Fibroblast of lung (primary cell): Measurements from ENCODE around the gene GSTM2. TPM values are rescaled to one million over a fixed set of nuclear protein-coding genes. Genes with fewer than 3 reads are reported as not detected.

Source experiments
- DNase-seq, 2 donors: peaks; one replicate each; pipeline versions ENCODE4 v3.0.0 to v3.0.0-alpha.2; 2010; ENCODE audit warnings: low read depth in 2 of 2
- H2AFZ ChIP-seq: 2 replicates; pipeline ENCODE4 v1.5.1; 2012; ENCODE audit warnings: low read length, control low read depth, inconsistent platforms
- H3K27ac ChIP-seq: 2 replicates; pipeline ENCODE4 v1.5.1; 2011; ENCODE audit warnings: low read length, control low read depth; ENCODE audit not compliant: insufficient read depth
- H3K27me3 ChIP-seq: 2 replicates; pipeline ENCODE4 v1.5.1; 2011; ENCODE audit warnings: mild to moderate bottlenecking, low read length; ENCODE audit not compliant: control insufficient read depth, insufficient read depth
- H3K36me3 ChIP-seq: 2 replicates; pipeline ENCODE4 v1.5.1; 2011; ENCODE audit warnings: low read length; ENCODE audit not compliant: control insufficient read depth, insufficient read depth
- H3K4me1 ChIP-seq: 2 replicates; pipeline ENCODE4 v1.5.1; 2011; ENCODE audit warnings: low read length; ENCODE audit not compliant: control insufficient read depth, insufficient read depth; ENCODE audit errors: extremely low read depth
- H3K4me2 ChIP-seq: 2 replicates; pipeline ENCODE4 v1.5.1; 2011; ENCODE audit warnings: low read length, control low read depth; ENCODE audit not compliant: insufficient read depth; ENCODE audit errors: extremely low read depth
- H3K4me3 ChIP-seq, 4 experiments: fragments of 200-600 bp in 1 of 4; sonication (generic) in 1 of 4; replicated peaks in 1 of 4; 2 replicates each; pipeline ENCODE4 v1.5.1; 2011 to 2016; ENCODE audit warnings: low read length in 4 of 4, low read depth in 3 of 4, mild to moderate bottlenecking in 3 of 4, control low read depth in 2 of 4, inconsistent platforms in 1 of 4, mixed read lengths in 1 of 4; ENCODE audit not compliant: insufficient read depth in 1 of 4; ENCODE audit errors: control extremely low read depth in 1 of 4
- H3K79me2 ChIP-seq: 2 replicates; pipeline ENCODE4 v1.5.1; 2012; ENCODE audit warnings: mild to moderate bottlenecking, low read length, inconsistent platforms; ENCODE audit not compliant: control insufficient read depth, insufficient read depth
- H3K9ac ChIP-seq: 2 replicates; pipeline ENCODE4 v1.5.1; 2011; ENCODE audit warnings: mild to moderate bottlenecking, low read length, control low read depth; ENCODE audit not compliant: insufficient read depth
- H3K9me3 ChIP-seq: 2 replicates; pipeline ENCODE4 v1.5.1; 2012; ENCODE audit warnings: low read depth, low read length; ENCODE audit not compliant: control insufficient read depth, insufficient read depth
- H4K20me1 ChIP-seq: 2 replicates; pipeline ENCODE4 v1.5.1; 2011; ENCODE audit warnings: low read length; ENCODE audit not compliant: control insufficient read depth, insufficient read depth; ENCODE audit errors: extremely low read depth
- EZH2 ChIP-seq: IDR thresholded peaks from 2 replicates; pipeline ENCODE4 v1.5.1; 2012; ENCODE audit warnings: low read length, control low read depth, mild to moderate bottlenecking; ENCODE audit errors: missing control alignments
- polyA plus RNA-seq, 2 donors: library from polyadenylated mRNA; depleted of rRNA in 1 of 2; stranded (reverse) in 1 of 2; unstranded in 1 of 2; fragments of >200 nt; gene quantifications; 2 replicates each; pipeline ENCODE4 v1.2.1, GENCODE V29; 2011 to 2012; ENCODE audit warnings: missing spikeins in 1 of 2
- total RNA-seq: library from RNA; depleted of rRNA; stranded (reverse); fragments of >200 nt; gene quantifications from 2 replicates; pipeline ENCODE4 v1.2.1, GENCODE V29; 2014
- TF ChIP-seq, protein P1 (sequence below), 2 donors: IDR thresholded peaks in 1 of 2; conservative IDR thresholded peaks in 1 of 2; 1 replicate in 1 of 2; 2 replicates in 1 of 2; pipeline ENCODE4 v1.5.1; 2011 to 2012; ENCODE audit warnings: low read length in 2 of 2, control low read depth in 1 of 2, inconsistent platforms in 1 of 2, low read depth in 1 of 2, mild to moderate bottlenecking in 1 of 2

The GSTM2 gene
- total and polyA plus RNA-seq, 2 donors (not counting 1 experiment from before 2014, with no cell fraction given) = 28.2 to 67.7 TPM

GRCh38 chr1:109652402-109652801 lies 15.5 kb upstream of the GSTM2 start:
- no peak overlapping the region for H3K27ac ChIP-seq
- H2AFZ ChIP-seq = no peak overlapping the region
- no peak overlapping the region for H3K4me3 ChIP-seq
- H3K79me2 ChIP-seq = no peaks in the 10 kb centered on the region
- H3K36me3 ChIP-seq = no peaks in the 10 kb centered on the region
- H3K4me2 ChIP-seq = no peak overlapping the region
- no peak overlapping the region for H3K9ac ChIP-seq
- H3K4me1 ChIP-seq = peaks cover 4% of the 10 kb centered on the region
- TF ChIP-seq, protein P1, sequence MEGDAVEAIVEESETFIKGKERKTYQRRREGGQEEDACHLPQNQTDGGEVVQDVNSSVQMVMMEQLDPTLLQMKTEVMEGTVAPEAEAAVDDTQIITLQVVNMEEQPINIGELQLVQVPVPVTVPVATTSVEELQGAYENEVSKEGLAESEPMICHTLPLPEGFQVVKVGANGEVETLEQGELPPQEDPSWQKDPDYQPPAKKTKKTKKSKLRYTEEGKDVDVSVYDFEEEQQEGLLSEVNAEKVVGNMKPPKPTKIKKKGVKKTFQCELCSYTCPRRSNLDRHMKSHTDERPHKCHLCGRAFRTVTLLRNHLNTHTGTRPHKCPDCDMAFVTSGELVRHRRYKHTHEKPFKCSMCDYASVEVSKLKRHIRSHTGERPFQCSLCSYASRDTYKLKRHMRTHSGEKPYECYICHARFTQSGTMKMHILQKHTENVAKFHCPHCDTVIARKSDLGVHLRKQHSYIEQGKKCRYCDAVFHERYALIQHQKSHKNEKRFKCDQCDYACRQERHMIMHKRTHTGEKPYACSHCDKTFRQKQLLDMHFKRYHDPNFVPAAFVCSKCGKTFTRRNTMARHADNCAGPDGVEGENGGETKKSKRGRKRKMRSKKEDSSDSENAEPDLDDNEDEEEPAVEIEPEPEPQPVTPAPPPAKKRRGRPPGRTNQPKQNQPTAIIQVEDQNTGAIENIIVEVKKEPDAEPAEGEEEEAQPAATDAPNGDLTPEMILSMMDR (conservative IDR thresholded peaks at IDR 0.05 in 1 of 2, IDR thresholded peaks at IDR 0.05 in 1 of 2; ENCODE audit: low read depth in 1 of 2, low read length in 2 of 2) = no peak
- no peak for TF ChIP-seq EZH2
- DNase-seq = no peak
- H3K9me3 ChIP-seq = no peaks in the 10 kb centered on the region
- no peaks in the 10 kb centered on the region for H4K20me1 ChIP-seq
- H3K27me3 ChIP-seq = peaks cover 2% of the 10 kb centered on the region

- H3K4me2 ChIP-seq = no peak overlapping the region
These were observed 14.6 kb upstream of the GSTM2 start for GRCh38 chr1:109653306-109653705.

DNA sequence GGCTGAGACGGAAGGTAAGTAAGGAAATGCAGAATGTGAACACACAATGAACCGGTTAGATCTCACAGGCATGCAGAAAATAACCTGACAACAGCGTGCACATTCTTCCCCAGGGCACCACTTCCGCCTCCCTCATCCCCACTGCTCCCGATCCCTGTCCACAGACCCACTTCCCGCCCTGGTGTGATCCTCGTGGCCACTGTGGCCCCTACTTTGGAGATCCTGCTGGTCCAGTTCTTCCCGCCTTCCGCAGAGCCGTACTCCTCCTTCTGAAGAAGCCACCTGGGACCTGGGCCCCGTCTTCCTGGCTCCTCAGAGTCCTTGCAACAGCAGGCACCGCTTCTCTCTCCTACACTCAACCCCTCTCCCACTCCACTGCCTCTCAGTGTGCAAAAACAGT lies 13.3 kb upstream of the GSTM2 start:
- H2AFZ ChIP-seq = no peak overlapping the region
- DNase-seq = no peak
- no peak overlapping the region for H3K4me2 ChIP-seq
- H3K27ac ChIP-seq = no peak overlapping the region
- H3K79me2 ChIP-seq = no peaks in the 10 kb centered on the region
- H3K9me3 ChIP-seq = no peaks in the 10 kb centered on the region
- no peak overlapping the region for H3K4me3 ChIP-seq
- TF ChIP-seq, protein P1 (conservative IDR thresholded peaks at IDR 0.05 in 1 of 2, IDR thresholded peaks at IDR 0.05 in 1 of 2; ENCODE audit: low read depth in 1 of 2, low read length in 2 of 2) = no peak
- no peak for TF ChIP-seq EZH2
- H4K20me1 ChIP-seq = no peaks in the 10 kb centered on the region
- H3K27me3 ChIP-seq = peaks cover 2% of the 10 kb centered on the region
- H3K9ac ChIP-seq = no peak overlapping the region
- H3K36me3 ChIP-seq = no peaks in the 10 kb centered on the region
- peaks cover 4% of the 10 kb centered on the region for H3K4me1 ChIP-seq

More at GRCh38 chr1:109653306-109653705, 14.6 kb upstream of the GSTM2 start:
- no peak for TF ChIP-seq EZH2
- TF ChIP-seq, protein P1 (conservative IDR thresholded peaks at IDR 0.05 in 1 of 2, IDR thresholded peaks at IDR 0.05 in 1 of 2; ENCODE audit: low read depth in 1 of 2, low read length in 2 of 2) = no peak
- no peak overlapping the region for H3K4me3 ChIP-seq
- no peak for DNase-seq
- H3K4me1 ChIP-seq = peaks cover 4% of the 10 kb centered on the region
- no peaks in the 10 kb centered on the region for H3K36me3 ChIP-seq
- H3K9me3 ChIP-seq = no peaks in the 10 kb centered on the region
- H3K27me3 ChIP-seq = peaks cover 2% of the 10 kb centered on the region
- H3K79me2 ChIP-seq = no peaks in the 10 kb centered on the region
- H3K27ac ChIP-seq = no peak overlapping the region
- H2AFZ ChIP-seq = no peak overlapping the region
- H4K20me1 ChIP-seq = no peaks in the 10 kb centered on the region
- H3K9ac ChIP-seq = no peak overlapping the region
